B cell (primary cell): Measurements from ENCODE around the gene VTI1A.

Experiments
- CTCF ChIP-seq: fragments of 200-600 bp; IDR thresholded peaks from one replicate; pipeline ENCODE4 v1.8.0; 2022; ENCODE audit warnings: antibody characterized with exemption, mild to moderate bottlenecking
- EZH2 ChIP-seq: IDR thresholded peaks from 2 replicates; pipeline ENCODE4 v1.6.1; 2012; ENCODE audit warnings: borderline replicate concordance, low read depth, mild to moderate bottlenecking, moderate library complexity, low read length; ENCODE audit not compliant: insufficient read depth, poor library complexity, severe bottlenecking

GRCh38 chr10:112622786-112623185 lies 175.8 kb downstream of the VTI1A start:
- TF ChIP-seq CTCF (no peak), EZH2 (no peak)
